ENCODE measurements around the gene RPP30.

DNA sequence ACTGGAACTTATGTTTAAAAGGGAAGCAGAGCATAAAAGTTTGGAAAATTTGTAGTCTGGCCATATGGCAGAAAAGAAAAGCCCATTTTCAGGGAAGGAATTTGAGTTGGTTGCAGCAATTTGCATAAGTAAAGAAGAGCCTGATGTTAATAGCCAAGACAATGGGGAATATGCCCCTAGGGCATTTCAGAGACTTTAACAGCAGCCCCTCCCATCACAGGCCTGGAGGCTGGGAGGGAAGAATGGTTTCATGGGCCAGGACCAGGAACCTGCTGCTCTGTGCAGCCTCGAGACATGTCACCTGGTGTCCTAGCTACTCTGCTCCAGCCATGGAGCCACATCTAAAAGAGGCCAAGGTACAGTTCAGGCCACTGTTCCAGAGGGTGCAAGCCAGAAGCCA is 49.3 kb upstream of the RPP30 start:
- TF ChIP-seq EZH2 (IDR thresholded peaks at IDR 0.05; ENCODE audit: low read depth, unreplicated experiment) = no peak
- TF ChIP-seq, protein P1, sequence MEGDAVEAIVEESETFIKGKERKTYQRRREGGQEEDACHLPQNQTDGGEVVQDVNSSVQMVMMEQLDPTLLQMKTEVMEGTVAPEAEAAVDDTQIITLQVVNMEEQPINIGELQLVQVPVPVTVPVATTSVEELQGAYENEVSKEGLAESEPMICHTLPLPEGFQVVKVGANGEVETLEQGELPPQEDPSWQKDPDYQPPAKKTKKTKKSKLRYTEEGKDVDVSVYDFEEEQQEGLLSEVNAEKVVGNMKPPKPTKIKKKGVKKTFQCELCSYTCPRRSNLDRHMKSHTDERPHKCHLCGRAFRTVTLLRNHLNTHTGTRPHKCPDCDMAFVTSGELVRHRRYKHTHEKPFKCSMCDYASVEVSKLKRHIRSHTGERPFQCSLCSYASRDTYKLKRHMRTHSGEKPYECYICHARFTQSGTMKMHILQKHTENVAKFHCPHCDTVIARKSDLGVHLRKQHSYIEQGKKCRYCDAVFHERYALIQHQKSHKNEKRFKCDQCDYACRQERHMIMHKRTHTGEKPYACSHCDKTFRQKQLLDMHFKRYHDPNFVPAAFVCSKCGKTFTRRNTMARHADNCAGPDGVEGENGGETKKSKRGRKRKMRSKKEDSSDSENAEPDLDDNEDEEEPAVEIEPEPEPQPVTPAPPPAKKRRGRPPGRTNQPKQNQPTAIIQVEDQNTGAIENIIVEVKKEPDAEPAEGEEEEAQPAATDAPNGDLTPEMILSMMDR (conservative IDR thresholded peaks at IDR 0.05; ENCODE audit: low read depth in 2 of 2) = no peak
- no peak for TF ChIP-seq STAT1 (IDR thresholded peaks at IDR 0.05; ENCODE audit: unreplicated experiment)
- TF ChIP-seq, protein P2, sequence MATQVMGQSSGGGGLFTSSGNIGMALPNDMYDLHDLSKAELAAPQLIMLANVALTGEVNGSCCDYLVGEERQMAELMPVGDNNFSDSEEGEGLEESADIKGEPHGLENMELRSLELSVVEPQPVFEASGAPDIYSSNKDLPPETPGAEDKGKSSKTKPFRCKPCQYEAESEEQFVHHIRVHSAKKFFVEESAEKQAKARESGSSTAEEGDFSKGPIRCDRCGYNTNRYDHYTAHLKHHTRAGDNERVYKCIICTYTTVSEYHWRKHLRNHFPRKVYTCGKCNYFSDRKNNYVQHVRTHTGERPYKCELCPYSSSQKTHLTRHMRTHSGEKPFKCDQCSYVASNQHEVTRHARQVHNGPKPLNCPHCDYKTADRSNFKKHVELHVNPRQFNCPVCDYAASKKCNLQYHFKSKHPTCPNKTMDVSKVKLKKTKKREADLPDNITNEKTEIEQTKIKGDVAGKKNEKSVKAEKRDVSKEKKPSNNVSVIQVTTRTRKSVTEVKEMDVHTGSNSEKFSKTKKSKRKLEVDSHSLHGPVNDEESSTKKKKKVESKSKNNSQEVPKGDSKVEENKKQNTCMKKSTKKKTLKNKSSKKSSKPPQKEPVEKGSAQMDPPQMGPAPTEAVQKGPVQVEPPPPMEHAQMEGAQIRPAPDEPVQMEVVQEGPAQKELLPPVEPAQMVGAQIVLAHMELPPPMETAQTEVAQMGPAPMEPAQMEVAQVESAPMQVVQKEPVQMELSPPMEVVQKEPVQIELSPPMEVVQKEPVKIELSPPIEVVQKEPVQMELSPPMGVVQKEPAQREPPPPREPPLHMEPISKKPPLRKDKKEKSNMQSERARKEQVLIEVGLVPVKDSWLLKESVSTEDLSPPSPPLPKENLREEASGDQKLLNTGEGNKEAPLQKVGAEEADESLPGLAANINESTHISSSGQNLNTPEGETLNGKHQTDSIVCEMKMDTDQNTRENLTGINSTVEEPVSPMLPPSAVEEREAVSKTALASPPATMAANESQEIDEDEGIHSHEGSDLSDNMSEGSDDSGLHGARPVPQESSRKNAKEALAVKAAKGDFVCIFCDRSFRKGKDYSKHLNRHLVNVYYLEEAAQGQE (IDR thresholded peaks at IDR 0.05; ENCODE audit: unreplicated experiment) = no peak

All from GM23338 (cell line).